ENCODE measurements around the gene AJM1. TPM values are rescaled to one million over a fixed set of nuclear protein-coding genes. Genes with fewer than 3 reads are reported as not detected.

The AJM1 gene
- total RNA-seq, 1 experiment from 2014 or later: 7.2 TPM

DNA sequence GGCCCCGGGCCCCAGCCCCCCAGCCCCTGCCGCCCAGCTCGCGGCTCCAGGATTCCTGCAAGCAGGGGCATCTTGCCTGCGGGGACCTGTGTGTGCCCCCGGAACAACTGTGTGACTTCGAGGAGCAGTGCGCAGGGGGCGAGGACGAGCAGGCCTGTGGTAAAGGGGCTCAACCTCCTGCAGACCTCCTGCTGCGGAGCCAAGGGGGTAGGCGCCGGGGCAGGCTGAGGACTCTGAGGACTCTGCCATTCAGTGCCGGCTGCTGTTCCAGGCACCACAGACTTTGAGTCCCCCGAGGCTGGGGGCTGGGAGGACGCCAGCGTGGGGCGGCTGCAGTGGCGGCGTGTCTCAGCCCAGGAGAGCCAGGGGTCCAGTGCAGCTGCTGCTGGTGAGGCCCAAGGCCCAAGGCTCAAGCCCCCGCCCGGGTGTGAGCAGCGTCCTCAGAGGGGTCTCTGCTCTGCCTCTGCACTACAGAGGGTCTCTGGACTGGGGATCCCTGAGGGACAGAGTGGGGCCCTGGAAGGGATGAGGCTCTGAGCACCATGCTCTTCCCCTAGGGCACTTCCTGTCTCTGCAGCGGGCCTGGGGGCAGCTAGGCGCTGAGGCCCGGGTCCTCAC, 13.3 kb downstream of the AJM1 start:
- ChIA-PET POLR2A (interaction anchor here (0.6 kb wide), 1 partner anchor 1146 kb away, joined by 11 read pairs; no protein-coding TSS in a partner anchor), CTCF (no interaction called here)
- no TSS peak for BruUV-seq (replicated peaks)
- Histone ChIP-seq H3K9me3 (ENCODE audit: control insufficient read depth, insufficient read depth, low read depth, low read length) (no peaks in the 10 kb centered on the region), H3K4me1 (ENCODE audit: control insufficient read depth, insufficient read depth, low read length) (peaks cover 41% of the 10 kb centered on the region), H3K4me3 (ENCODE audit: low read depth in 2 of 2, low read length in 2 of 2) (no peak overlapping the region), H3K36me3 (ENCODE audit: control insufficient read depth, insufficient read depth, low read length) (no peaks in the 10 kb centered on the region), H3K27ac (ENCODE audit: low read length) (no peak overlapping the region), H3K27me3 (ENCODE audit: control insufficient read depth, insufficient read depth, low read length) (no peaks in the 10 kb centered on the region)
- in situ Hi-C loops (cut with HindIII; ENCODE audit: low pct_unique_long_range_greater_than_20kb, low sequenced_read_pairs): no loop called here
- TF ChIP-seq POLR2AphosphoS5 (IDR thresholded peaks at IDR 0.05; ENCODE audit: low read depth, low read length) (no peak), TCF7L2 (IDR thresholded peaks at IDR 0.05; ENCODE audit: low read depth, low read length) (no peak), SIN3A (IDR thresholded peaks at IDR 0.05; ENCODE audit: borderline replicate concordance, insufficient read depth, low read depth, low read length) (no peak)
- TF ChIP-seq, protein P1, sequence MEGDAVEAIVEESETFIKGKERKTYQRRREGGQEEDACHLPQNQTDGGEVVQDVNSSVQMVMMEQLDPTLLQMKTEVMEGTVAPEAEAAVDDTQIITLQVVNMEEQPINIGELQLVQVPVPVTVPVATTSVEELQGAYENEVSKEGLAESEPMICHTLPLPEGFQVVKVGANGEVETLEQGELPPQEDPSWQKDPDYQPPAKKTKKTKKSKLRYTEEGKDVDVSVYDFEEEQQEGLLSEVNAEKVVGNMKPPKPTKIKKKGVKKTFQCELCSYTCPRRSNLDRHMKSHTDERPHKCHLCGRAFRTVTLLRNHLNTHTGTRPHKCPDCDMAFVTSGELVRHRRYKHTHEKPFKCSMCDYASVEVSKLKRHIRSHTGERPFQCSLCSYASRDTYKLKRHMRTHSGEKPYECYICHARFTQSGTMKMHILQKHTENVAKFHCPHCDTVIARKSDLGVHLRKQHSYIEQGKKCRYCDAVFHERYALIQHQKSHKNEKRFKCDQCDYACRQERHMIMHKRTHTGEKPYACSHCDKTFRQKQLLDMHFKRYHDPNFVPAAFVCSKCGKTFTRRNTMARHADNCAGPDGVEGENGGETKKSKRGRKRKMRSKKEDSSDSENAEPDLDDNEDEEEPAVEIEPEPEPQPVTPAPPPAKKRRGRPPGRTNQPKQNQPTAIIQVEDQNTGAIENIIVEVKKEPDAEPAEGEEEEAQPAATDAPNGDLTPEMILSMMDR (IDR thresholded peaks at IDR 0.05): no peak
- TF ChIP-seq, protein P2, sequence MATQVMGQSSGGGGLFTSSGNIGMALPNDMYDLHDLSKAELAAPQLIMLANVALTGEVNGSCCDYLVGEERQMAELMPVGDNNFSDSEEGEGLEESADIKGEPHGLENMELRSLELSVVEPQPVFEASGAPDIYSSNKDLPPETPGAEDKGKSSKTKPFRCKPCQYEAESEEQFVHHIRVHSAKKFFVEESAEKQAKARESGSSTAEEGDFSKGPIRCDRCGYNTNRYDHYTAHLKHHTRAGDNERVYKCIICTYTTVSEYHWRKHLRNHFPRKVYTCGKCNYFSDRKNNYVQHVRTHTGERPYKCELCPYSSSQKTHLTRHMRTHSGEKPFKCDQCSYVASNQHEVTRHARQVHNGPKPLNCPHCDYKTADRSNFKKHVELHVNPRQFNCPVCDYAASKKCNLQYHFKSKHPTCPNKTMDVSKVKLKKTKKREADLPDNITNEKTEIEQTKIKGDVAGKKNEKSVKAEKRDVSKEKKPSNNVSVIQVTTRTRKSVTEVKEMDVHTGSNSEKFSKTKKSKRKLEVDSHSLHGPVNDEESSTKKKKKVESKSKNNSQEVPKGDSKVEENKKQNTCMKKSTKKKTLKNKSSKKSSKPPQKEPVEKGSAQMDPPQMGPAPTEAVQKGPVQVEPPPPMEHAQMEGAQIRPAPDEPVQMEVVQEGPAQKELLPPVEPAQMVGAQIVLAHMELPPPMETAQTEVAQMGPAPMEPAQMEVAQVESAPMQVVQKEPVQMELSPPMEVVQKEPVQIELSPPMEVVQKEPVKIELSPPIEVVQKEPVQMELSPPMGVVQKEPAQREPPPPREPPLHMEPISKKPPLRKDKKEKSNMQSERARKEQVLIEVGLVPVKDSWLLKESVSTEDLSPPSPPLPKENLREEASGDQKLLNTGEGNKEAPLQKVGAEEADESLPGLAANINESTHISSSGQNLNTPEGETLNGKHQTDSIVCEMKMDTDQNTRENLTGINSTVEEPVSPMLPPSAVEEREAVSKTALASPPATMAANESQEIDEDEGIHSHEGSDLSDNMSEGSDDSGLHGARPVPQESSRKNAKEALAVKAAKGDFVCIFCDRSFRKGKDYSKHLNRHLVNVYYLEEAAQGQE (IDR thresholded peaks at IDR 0.05; ENCODE audit: insufficient read depth in 1 of 2, low read depth in 2 of 2, low read length in 1 of 2): no peak
- intact Hi-C loops (cut with micrococcal nuclease; ENCODE audit: unreplicated experiment): no loop called here
- no peak for DNase-seq (ENCODE audit: low read depth, low spot score)
- ATAC-seq: no peak

DNA sequence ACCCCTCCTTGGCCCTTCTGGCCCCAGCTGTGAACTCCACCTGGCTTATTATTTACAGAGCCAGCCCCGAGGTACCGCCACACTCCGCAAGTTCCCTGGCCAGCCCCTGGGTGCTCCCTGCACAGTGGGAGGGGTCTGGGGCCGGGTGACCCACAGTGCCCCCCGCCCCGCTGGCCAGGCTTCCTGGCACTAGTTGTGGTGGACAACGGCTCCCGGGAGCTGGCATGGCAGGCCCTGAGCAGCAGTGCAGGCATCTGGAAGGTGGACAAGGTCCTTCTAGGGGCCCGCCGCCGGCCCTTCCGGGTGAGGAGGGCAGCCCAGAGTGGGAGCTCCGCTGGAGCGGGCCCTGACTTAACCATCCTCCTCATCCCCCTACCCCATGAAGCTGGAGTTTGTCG, 13.8 kb downstream of the AJM1 start:
- Histone ChIP-seq H3K36me3 (ENCODE audit: control insufficient read depth, insufficient read depth, low read length) (no peaks in the 10 kb centered on the region), H3K9me3 (ENCODE audit: control insufficient read depth, insufficient read depth, low read depth, low read length) (no peaks in the 10 kb centered on the region), H3K27me3 (ENCODE audit: control insufficient read depth, insufficient read depth, low read length) (no peaks in the 10 kb centered on the region), H3K4me3 (ENCODE audit: low read depth in 2 of 2, low read length in 2 of 2) (no peak overlapping the region), H3K27ac (ENCODE audit: low read length) (no peak overlapping the region), H3K4me1 (ENCODE audit: control insufficient read depth, insufficient read depth, low read length) (peaks cover 44% of the 10 kb centered on the region)
- ATAC-seq (no peak), DNase-seq (ENCODE audit: low read depth, low spot score) (no peak)
- ChIA-PET CTCF (no interaction called here), POLR2A (interaction anchor here (0.6 kb wide), 1 partner anchor 1146 kb away, joined by 11 read pairs; no protein-coding TSS in a partner anchor)
- TF ChIP-seq, protein P2 (IDR thresholded peaks at IDR 0.05; ENCODE audit: insufficient read depth in 1 of 2, low read depth in 2 of 2, low read length in 1 of 2): no peak
- TF ChIP-seq SIN3A (IDR thresholded peaks at IDR 0.05; ENCODE audit: borderline replicate concordance, insufficient read depth, low read depth, low read length): no peak
- no peak for TF ChIP-seq TCF7L2 (IDR thresholded peaks at IDR 0.05; ENCODE audit: low read depth, low read length)
- TF ChIP-seq, protein P1 (IDR thresholded peaks at IDR 0.05): no peak
- no peak for TF ChIP-seq POLR2AphosphoS5 (IDR thresholded peaks at IDR 0.05; ENCODE audit: low read depth, low read length)
- intact Hi-C loops (cut with micrococcal nuclease; ENCODE audit: unreplicated experiment): no loop called here
- BruUV-seq (replicated peaks): no TSS peak
- in situ Hi-C loops (cut with HindIII; ENCODE audit: low pct_unique_long_range_greater_than_20kb, low sequenced_read_pairs): no loop called here

Measured in Panc1 (cell line).